Hepatocyte (in vitro differentiated cells): ENCODE results near the gene TMEM272.

Experiments used
- EZH2 ChIP-seq: fragments of 200-600 bp; sonication (generic); IDR thresholded peaks from 2 replicates; pipeline ENCODE4 v1.6.1; 2016; ENCODE audit warnings: antibody characterized with exemption, mild to moderate bottlenecking, borderline replicate concordance
- EZH2phosphoT487 ChIP-seq: fragments of 200-600 bp; sonication (generic); IDR thresholded peaks from one replicate; pipeline ENCODE4 v1.6.1; 2018; ENCODE audit warnings: antibody characterized with exemption, mild to moderate bottlenecking, low read depth, moderate library complexity; ENCODE audit not compliant: unreplicated experiment, severe bottlenecking
- TF ChIP-seq, protein P1 (sequence below): fragments of 200-600 bp; sonication (generic); IDR thresholded peaks from 2 replicates; pipeline ENCODE4 v1.5.1; 2016; ENCODE audit warnings: antibody characterized with exemption, mild to moderate bottlenecking; ENCODE audit not compliant: poor library complexity

DNA sequence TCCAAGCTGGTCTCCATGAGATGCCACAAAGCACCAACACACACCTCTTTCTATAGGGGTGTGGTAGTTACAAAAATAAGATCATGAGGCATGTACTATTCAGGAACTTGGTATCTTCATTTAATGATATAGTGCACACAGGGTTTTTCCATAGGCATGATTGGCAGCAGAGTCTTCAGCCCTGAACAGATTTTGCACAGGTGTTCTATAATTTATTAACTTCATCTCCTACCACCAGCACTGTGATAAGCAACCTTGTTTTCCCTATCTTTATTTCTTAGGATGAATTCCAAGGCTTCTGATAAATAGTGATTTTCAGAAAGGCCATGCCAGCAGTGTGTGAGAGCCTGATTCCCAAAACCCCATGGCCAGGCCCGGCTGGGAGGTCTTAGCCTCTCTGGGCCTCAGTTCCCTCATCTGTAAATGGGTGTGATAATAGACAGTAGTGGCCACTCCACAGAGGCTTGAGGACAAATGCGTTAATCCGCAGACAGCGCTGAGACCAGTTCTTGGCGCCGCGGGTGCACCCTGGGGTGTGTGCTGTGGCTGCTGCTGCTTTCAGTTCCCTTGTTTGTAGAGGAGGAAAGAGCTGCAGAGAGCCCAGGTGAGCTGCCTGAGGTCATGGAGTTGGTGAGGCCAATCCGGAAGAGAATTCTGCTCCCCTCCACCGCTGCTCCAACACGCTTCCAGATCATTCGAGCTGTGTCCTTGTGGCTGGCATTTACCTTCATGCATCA is 74.1 kb downstream of the TMEM272 start:
- TF ChIP-seq, protein P1, sequence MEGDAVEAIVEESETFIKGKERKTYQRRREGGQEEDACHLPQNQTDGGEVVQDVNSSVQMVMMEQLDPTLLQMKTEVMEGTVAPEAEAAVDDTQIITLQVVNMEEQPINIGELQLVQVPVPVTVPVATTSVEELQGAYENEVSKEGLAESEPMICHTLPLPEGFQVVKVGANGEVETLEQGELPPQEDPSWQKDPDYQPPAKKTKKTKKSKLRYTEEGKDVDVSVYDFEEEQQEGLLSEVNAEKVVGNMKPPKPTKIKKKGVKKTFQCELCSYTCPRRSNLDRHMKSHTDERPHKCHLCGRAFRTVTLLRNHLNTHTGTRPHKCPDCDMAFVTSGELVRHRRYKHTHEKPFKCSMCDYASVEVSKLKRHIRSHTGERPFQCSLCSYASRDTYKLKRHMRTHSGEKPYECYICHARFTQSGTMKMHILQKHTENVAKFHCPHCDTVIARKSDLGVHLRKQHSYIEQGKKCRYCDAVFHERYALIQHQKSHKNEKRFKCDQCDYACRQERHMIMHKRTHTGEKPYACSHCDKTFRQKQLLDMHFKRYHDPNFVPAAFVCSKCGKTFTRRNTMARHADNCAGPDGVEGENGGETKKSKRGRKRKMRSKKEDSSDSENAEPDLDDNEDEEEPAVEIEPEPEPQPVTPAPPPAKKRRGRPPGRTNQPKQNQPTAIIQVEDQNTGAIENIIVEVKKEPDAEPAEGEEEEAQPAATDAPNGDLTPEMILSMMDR = no peak
- TF ChIP-seq EZH2phosphoT487 = no peak
- TF ChIP-seq EZH2 = no peak
